ENCODE measurements around the gene KIF20A.
A peak's percentile ranks its signal among the peaks of the same experiment; 100 is the strongest.
"Not testable (repeated sequence)": the region's sequence is repeated elsewhere in the genome, so short reads cannot be mapped to it uniquely, and the experiment has no call there.

KIF20A gene

GRCh38 chr5:138178516-138179276 is at the start of gene KIF20A, which contains the start of gene BRD8:
TSS of gene KIF20A (plus strand) at chr5:138179112. CDS start at chr5:138179681, 569 bp downstream.
TSS of gene BRD8 (minus strand) at chr5:138178630. CDS start at chr5:138178614, 16 bp downstream.
- peak; percentile 88 for DNase-seq

GRCh38 chr5:138129347-138129746 is 49.6 kb upstream of the KIF20A start:
- DNase-seq, result no peak

- no peak for DNase-seq
Observed at GRCh38 chr5:138132543-138132942, 46.4 kb upstream of the KIF20A start.

GRCh38 chr5:138138949-138139780 is 39.7 kb upstream of the KIF20A start, which contains the start of gene NME5:
TSS of gene NME5 (minus strand) at chr5:138139428. CDS start at chr5:138138780, 648 bp downstream.
- DNase-seq, result peak; percentile 41

GRCh38 chr5:138139781-138140090 is 39.2 kb upstream of the KIF20A start:
- no peak for DNase-seq

GRCh38 chr5:138140268-138140667 is 38.6 kb upstream of the KIF20A start:
- no peak for DNase-seq

- DNase-seq, result no peak
Observed at GRCh38 chr5:138141734-138142133, 37.2 kb upstream of the KIF20A start.

- DNase-seq, result not testable (repeated sequence)
Observed at GRCh38 chr5:138143578-138143977, 35.3 kb upstream of the KIF20A start.

GRCh38 chr5:138148811-138149210 is 30.1 kb upstream of the KIF20A start:
- DNase-seq, result no peak

- no peak for DNase-seq
Observed at GRCh38 chr5:138149530-138149929, 29.4 kb upstream of the KIF20A start.

- not testable (repeated sequence) for DNase-seq
Observed at GRCh38 chr5:138155977-138156376, 22.9 kb upstream of the KIF20A start.

- DNase-seq, result no peak
Observed at GRCh38 chr5:138157626-138158025, 21.3 kb upstream of the KIF20A start.

GRCh38 chr5:138159666-138160065 is 19.2 kb upstream of the KIF20A start:
- no peak for DNase-seq

GRCh38 chr5:138160706-138161105 is 18.2 kb upstream of the KIF20A start:
- DNase-seq, result no peak

- no peak for DNase-seq
Observed at GRCh38 chr5:138163721-138164120, 15.2 kb upstream of the KIF20A start.

- no peak for DNase-seq
Observed at GRCh38 chr5:138169124-138169523, 9.8 kb upstream of the KIF20A start.

GRCh38 chr5:138170299-138170698 is 8.6 kb upstream of the KIF20A start:
- no peak for DNase-seq

- DNase-seq, result no peak
Observed at GRCh38 chr5:138177941-138178515, 884 bp upstream of the KIF20A start.

- DNase-seq, result no peak
Observed at GRCh38 chr5:138179277-138179857, 455 bp downstream of the KIF20A start.

- DNase-seq, result peak; percentile 39
Observed at GRCh38 chr5:138180183-138180782, 1.4 kb downstream of the KIF20A start.

- DNase-seq, result no peak
Observed at GRCh38 chr5:138180841-138181240, 1.9 kb downstream of the KIF20A start.

GRCh38 chr5:138182808-138183207 is 3.9 kb downstream of the KIF20A start:
- no peak for DNase-seq

GRCh38 chr5:138186002-138186447 is 7.1 kb downstream of the KIF20A start:
- DNase-seq, result no peak
